ENCODE data around the gene CDS2.
A peak's percentile ranks its signal among the peaks of the same experiment; 100 is the strongest.

Gene CDS2

DNA sequence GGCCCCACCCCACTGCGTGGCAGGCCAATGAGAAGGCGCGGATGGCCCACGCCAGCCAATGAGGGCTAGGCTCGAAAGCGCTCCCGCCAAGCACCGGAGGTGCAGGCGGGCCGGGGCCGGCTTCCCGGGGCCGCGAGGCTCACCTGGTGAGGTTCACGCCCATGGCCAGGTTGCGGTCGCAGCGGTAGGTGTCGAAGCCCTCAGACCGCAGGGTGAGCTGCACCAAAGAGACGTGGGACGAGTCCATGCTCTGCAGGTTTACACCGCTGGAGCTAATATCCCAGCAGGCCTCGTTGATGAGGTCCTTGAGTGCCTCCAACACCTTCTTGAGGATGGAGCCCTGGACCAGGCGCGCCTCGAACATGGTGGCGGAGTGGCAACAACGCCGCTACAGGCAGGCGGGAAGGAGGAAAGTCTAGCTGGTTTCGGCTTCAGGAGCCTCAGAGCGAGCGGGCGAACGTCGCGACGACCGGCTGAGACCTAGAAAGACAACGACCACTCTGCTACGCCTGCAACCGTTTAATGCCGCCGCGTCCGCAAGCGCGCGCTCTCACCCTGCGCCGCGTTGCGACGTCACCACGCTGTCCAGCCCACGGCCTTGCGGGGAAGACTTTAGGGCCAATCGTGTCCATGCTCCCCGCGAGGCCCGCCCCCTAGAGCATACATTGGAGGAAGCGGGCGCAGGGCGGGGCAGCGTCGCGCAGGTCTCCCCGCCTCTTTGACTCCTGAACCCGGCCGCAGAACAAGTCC is 7.2 kb upstream of the CDS2 start, which contains the start of gene PCNA:
Gene PCNA (minus strand): TSS at position 524 of the 750 bp plus-strand sequence. CDS start 160 bp downstream, at position 364.
- peak; percentile 96 for DNase-seq

DNA sequence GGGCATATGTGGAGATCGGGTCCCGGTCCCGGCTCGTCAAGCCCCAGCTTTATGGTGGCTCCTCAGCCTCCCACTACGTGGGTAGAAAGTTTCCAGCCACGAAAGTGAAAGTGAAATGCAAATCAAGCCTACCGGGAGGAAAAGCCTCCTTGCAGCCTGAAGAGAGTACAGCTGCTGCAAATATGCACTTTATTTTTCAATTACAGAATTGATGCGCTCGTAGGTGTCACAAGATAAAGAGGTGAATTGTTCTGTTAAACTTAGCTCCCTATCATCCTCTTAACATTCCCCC is 6.7 kb upstream of the CDS2 start:
- DNase-seq = no peak

- DNase-seq = no peak
These were observed 3.9 kb upstream of the CDS2 start for GRCh38 chr20:5122873-5123260.

GRCh38 chr20:5127204-5127858 is 523 bp downstream of the CDS2 start:
- peak; percentile 13 for DNase-seq

- no peak for DNase-seq
These were observed 1.1 kb downstream of the CDS2 start for GRCh38 chr20:5127859-5128424.

GRCh38 chr20:5128886-5129285 is 2.1 kb downstream of the CDS2 start:
- no peak for DNase-seq

DNA sequence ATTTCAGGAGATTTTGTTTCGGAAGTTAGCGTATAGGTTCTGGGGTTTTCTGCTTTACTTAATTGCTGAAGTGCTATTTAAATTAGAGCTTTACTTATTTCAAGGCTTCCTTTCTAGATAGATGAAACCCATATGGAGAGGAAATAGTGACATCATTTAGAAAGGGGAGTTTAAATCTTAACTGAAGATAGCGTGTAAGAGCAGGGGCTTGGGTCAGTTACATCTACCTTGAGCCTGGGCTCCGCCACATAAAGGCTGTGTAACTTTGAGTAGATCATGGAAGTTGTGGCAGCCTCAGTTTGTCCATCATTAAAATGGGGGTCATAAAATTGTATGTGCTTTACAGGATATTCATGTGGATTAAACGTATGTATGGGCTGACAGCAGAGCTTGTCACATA is 4.7 kb downstream of the CDS2 start:
- no peak for DNase-seq

DNA sequence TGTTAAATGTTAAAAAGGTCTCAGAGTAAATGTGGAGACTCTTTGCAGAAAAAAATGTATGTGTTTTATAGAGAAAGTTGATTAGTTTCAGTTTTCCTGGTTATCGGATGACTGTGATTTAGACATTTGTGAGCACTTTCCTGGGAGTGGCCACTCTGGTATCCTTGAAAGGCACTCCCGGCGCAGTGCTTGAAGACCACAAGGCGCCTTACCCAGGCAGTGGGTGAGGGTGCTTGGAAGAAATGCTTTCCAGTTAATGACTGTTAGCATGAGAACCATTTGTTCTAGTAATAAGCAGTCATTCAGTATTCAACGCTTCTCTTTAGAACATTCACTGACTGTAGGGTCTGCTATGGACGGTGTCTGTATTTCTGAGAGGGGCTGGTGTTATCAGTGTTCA is 7.2 kb downstream of the CDS2 start:
- DNase-seq = no peak

- DNase-seq = peak; percentile 24
These were observed 8.7 kb downstream of the CDS2 start for GRCh38 chr20:5135363-5136012.

- DNase-seq = no peak
These were observed 9.3 kb downstream of the CDS2 start for GRCh38 chr20:5136096-5136495.

- DNase-seq = no peak
These were observed 13.4 kb downstream of the CDS2 start for GRCh38 chr20:5140195-5140594.

DNA sequence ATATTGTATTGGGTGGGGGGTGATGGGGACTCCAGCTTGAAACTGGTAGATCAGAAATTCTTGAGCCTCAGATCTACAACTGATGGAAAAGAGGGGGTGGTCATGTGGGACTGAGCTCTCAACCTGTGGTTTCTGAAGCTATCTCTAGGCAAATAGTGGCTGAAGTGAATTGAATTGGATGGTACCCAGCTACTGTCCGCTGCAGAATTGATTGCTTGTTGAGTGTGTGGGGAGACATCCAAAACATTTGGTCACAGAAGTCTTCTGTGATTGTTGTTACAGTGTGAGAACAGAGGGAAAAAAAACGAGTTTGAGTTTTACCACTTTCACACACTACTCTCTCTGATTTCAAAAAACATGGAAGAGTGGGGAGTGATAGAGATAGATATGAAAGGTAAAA is 14.8 kb downstream of the CDS2 start:
- no peak for DNase-seq

DNA sequence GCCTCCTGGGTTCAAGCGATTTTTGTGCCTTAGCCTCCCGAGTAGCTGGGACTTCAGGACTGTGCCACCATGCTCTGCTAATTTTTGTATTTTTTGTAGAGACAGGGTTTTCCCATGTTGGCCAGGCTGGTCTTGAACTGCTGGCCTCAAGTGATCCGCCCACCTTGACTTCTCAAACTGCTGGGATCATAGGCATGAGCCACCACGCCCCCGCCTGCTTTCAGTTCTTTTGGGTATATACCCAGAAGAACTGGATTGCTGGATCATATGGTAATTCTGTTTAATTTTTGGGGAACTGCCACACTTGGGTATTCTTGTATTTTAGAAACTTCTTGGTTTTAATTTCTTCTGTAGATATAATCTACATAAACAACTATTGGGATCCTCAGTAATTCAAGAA is 17.0 kb downstream of the CDS2 start:
- DNase-seq = no peak

GRCh38 chr20:5145365-5146098 is 18.7 kb downstream of the CDS2 start:
- DNase-seq = no peak

GRCh38 chr20:5146099-5146668 is 19.4 kb downstream of the CDS2 start:
- DNase-seq = no peak

DNA sequence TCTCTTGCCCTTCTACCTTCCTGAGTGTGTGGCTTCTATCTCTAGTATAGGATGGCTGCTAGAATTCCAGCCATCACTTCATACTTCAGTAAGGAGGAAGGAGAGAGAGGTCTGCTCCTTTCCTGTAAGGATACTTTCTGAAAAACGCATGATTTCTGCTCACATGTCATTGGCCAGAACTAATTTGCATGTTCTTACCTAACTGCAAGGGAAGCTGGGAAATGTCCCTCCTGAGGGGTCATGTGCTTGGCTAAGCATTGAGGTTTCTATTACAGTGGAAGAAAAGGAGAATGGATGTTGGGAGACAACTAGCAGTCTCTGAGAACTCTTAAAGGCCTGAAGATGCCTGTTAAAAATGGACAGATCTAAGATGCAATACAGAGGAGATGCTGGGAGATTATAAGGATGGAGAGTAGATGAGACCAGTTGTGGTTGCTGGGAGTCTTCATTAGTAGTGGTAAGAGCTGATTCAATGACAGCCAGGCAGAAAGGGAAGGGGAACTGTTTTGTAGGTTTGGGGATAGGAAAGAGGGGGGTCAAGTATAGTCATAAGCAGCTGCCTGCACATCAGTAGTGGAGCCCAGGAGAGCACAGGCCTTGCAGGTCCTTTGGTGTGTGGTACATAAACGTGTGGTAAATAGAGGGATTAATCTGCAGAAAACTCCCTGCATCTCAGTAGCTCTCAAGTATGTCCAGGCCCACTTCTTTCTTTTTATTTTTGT is 20.2 kb downstream of the CDS2 start:
- no peak for DNase-seq

DNA sequence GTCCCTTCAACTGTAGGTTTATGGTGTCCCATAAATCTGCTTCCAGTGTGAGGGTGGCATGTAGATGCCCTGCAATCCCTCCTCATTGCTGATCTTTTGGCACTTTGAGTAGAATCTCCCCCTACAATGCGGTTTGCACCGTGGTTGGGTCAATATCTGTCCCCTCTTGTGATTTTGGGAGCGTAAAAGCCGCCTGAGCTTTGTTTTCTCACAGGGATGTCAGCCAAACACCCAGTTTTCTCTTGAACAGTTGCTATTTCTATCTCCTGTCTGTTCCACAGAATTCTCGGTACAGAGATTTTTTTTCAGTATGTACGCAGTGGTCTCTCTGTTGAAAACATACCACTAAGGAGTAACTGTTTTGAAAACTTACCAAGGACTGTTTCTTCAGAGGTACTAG is 21.8 kb downstream of the CDS2 start:
- no peak for DNase-seq

GRCh38 chr20:5149892-5150225 is 23.1 kb downstream of the CDS2 start:
- DNase-seq = no peak

GRCh38 chr20:5150226-5151076 is 23.6 kb downstream of the CDS2 start:
- peak; percentile 32 for DNase-seq

DNA sequence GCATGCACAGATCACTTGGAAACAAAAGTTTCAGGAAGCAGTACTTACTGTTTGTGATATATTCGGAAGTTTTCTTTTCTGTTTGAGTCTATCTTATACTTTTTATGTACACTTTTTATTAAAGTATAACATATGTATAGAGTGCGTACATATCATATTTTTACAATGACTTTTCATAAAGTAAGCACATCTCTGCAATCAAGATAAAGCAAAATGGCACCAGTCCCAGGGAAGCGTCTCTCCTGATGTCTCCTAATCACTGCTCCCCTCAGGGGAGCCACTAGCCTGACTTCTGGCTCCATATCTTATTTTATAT is 26.3 kb downstream of the CDS2 start:
- no peak for DNase-seq

Measured in NCI-H446 treated with DMSO at 0.1 percent for 48 hours (cell line).